CD4-positive, alpha-beta T cell (primary cell): ENCODE data around the gene PTPRZ1. TPM values are rescaled to one million over a fixed set of nuclear protein-coding genes. Genes with fewer than 3 reads are reported as not detected.

Experiments
- ATAC-seq: fragments of 200-7000 bp; cut with Tn5 transposase; one replicate; pipeline ENCODE4 v1.10.0; 2022; ENCODE audit warnings: mild to moderate bottlenecking; ENCODE audit not compliant: poor library complexity
- CTCF ChIA-PET: fragments of 350-600 bp; sonication (Branson Sonifier 250); formaldehyde crosslinking; loops from one replicate; lab custom pipeline; 2021; ENCODE audit warnings: antibody characterized with exemption, inconsistent platforms; lab: Charles Lee
- POLR2A ChIA-PET: fragments of 350-600 bp; sonication (Branson Sonifier 250); formaldehyde crosslinking; loops from one replicate; lab custom pipeline; 2021; ENCODE audit warnings: antibody characterized with exemption, inconsistent platforms; lab: Charles Lee
- DNase-seq, 14 experiments: peaks; one replicate each; pipeline ENCODE4 v3.0.0-alpha.2; 2013 to 2020; ENCODE audit warnings: mixed read lengths in 2 of 14
- H3K27ac ChIP-seq, 2 donors: one replicate each; pipeline versions ENCODE4 v1.5.1 to v1.7.0; 2013; ENCODE audit warnings: low read length in 2 of 2, low read depth in 1 of 2, mild to moderate bottlenecking in 1 of 2
- H3K27me3 ChIP-seq, 2 experiments: 1 replicate in 1 of 2; 2 replicates in 1 of 2; pipeline versions ENCODE4 v1.6.1 to v1.7.0; 2013; ENCODE audit warnings: low read length in 2 of 2, control low read depth in 1 of 2, mild to moderate bottlenecking in 1 of 2, moderate library complexity in 1 of 2; ENCODE audit not compliant: insufficient read depth in 2 of 2, control insufficient read depth in 1 of 2
- H3K36me3 ChIP-seq: one replicate; pipeline ENCODE4 v1.6.1; 2013; ENCODE audit warnings: low read length, control low read depth; ENCODE audit not compliant: insufficient read depth
- H3K4me1 ChIP-seq: one replicate; pipeline ENCODE4 v1.6.1; 2013; ENCODE audit warnings: low read length, control low read depth; ENCODE audit not compliant: insufficient read depth
- H3K4me3 ChIP-seq: one replicate; pipeline ENCODE4 v1.5.1; 2013; ENCODE audit warnings: mild to moderate bottlenecking, low read length, moderate library complexity
- H3K9me3 ChIP-seq, 2 experiments: 1 replicate in 1 of 2; 2 replicates in 1 of 2; pipeline versions ENCODE4 v1.6.1 to v1.7.0; 2013; ENCODE audit warnings: low read length in 2 of 2, mild to moderate bottlenecking in 2 of 2, control low read depth in 1 of 2, moderate library complexity in 1 of 2; ENCODE audit not compliant: control insufficient read depth in 1 of 2, insufficient read depth in 1 of 2
- H3K27ac Mint-ChIP-seq: one replicate; pipeline ENCODE4 v1.8.0; 2020; ENCODE audit warnings: mixed read lengths
- H3K27me3 Mint-ChIP-seq: one replicate; pipeline ENCODE4 v1.8.0; 2021; ENCODE audit warnings: mixed read lengths
- H3K36me3 Mint-ChIP-seq: one replicate; pipeline ENCODE4 v1.8.0; 2021; ENCODE audit warnings: low read depth, mixed read lengths
- H3K4me1 Mint-ChIP-seq: one replicate; pipeline ENCODE4 v1.8.0; 2021; ENCODE audit warnings: low read depth, mixed read lengths
- H3K4me3 Mint-ChIP-seq: one replicate; pipeline ENCODE4 v1.8.0; 2020; ENCODE audit warnings: mild to moderate bottlenecking, mixed read lengths
- H3K9me3 Mint-ChIP-seq: one replicate; pipeline ENCODE4 v1.8.0; 2020; ENCODE audit warnings: mixed read lengths
- CTCF ChIP-seq: fragments of 200-600 bp; IDR thresholded peaks from one replicate; pipeline ENCODE4 v1.8.0; 2022; ENCODE audit warnings: antibody characterized with exemption, mild to moderate bottlenecking
- intact Hi-C, 2 experiments: fragments of 100-400 bp; cut with DNase I in 1 of 2; cut with micrococcal nuclease in 1 of 2; formaldehyde crosslinking; loops; one replicate each; pipeline versions ENCODE4 v1.15.1 to v1.9.0; 2023 to 2025; cut with DNase I, micrococcal nuclease
- total RNA-seq, 174 experiments: library from RNA in 2 of 174; stranded (reverse) in 2 of 174; gene quantifications; one replicate each; pipeline ENCODE4 v1.2.3 and lab custom pipeline; 2021 to 2026

PTPRZ1 gene
- total RNA-seq, 2 experiments from 2014 or later, result not detected

- H3K36me3 Mint-ChIP-seq, result no peaks in the 10 kb centered on the region
- H3K9me3 ChIP-seq, result no peaks in the 10 kb centered on the region
- no peak overlapping the region for H3K4me3 Mint-ChIP-seq
- no peaks in the 10 kb centered on the region for H3K9me3 Mint-ChIP-seq
- POLR2A ChIA-PET, result no interaction called here
- H3K36me3 ChIP-seq, result no peaks in the 10 kb centered on the region
- TF ChIP-seq CTCF, result no peak
- H3K4me1 Mint-ChIP-seq, result no peaks in the 10 kb centered on the region
- H3K27me3 ChIP-seq, result no peaks in the 10 kb centered on the region
- H3K27ac ChIP-seq, result no peak overlapping the region
- DNase-seq (no peak), ATAC-seq (no peak)
- H3K4me3 ChIP-seq, result no peak overlapping the region
- intact Hi-C loops, result no loop called here
- no peaks in the 10 kb centered on the region for H3K4me1 ChIP-seq
- CTCF ChIA-PET, result no interaction called here
- no peak overlapping the region for H3K27ac Mint-ChIP-seq
- no peaks in the 10 kb centered on the region for H3K27me3 Mint-ChIP-seq
Observed at GRCh38 chr7:122068999-122069398, 196.0 kb downstream of the PTPRZ1 start.

GRCh38 chr7:122070062-122070461, 197.1 kb downstream of the PTPRZ1 start:
- no peaks in the 10 kb centered on the region for H3K27me3 Mint-ChIP-seq
- H3K4me1 Mint-ChIP-seq, result no peaks in the 10 kb centered on the region
- H3K27ac Mint-ChIP-seq, result no peak overlapping the region
- Histone ChIP-seq H3K27ac (no peak overlapping the region), H3K36me3 (no peaks in the 10 kb centered on the region), H3K9me3 (no peaks in the 10 kb centered on the region), H3K27me3 (no peaks in the 10 kb centered on the region), H3K4me1 (no peaks in the 10 kb centered on the region), H3K4me3 (no peak overlapping the region)
- ChIA-PET POLR2A (no interaction called here), CTCF (no interaction called here)
- DNase-seq (no peak), ATAC-seq (no peak)
- TF ChIP-seq CTCF, result no peak
- no peaks in the 10 kb centered on the region for H3K36me3 Mint-ChIP-seq
- H3K9me3 Mint-ChIP-seq, result no peaks in the 10 kb centered on the region
- intact Hi-C loops, result no loop called here
- H3K4me3 Mint-ChIP-seq, result no peak overlapping the region

GRCh38 chr7:122070834-122071233, 197.9 kb downstream of the PTPRZ1 start:
- H3K4me3 ChIP-seq, result no peak overlapping the region
- Mint-ChIP-seq H3K4me1 (no peaks in the 10 kb centered on the region), H3K4me3 (no peak overlapping the region), H3K36me3 (no peaks in the 10 kb centered on the region), H3K27me3 (no peaks in the 10 kb centered on the region), H3K9me3 (no peaks in the 10 kb centered on the region), H3K27ac (no peak overlapping the region)
- H3K36me3 ChIP-seq, result no peaks in the 10 kb centered on the region
- no peak for ATAC-seq
- ChIA-PET CTCF (no interaction called here), POLR2A (no interaction called here)
- H3K27me3 ChIP-seq, result no peaks in the 10 kb centered on the region
- no peak overlapping the region for H3K27ac ChIP-seq
- DNase-seq, result no peak
- no peak for TF ChIP-seq CTCF
- no peaks in the 10 kb centered on the region for H3K9me3 ChIP-seq
- H3K4me1 ChIP-seq, result no peaks in the 10 kb centered on the region
- intact Hi-C loops, result no loop called here
